RWPE2 (cell line): ENCODE measurements around the gene KLC1.

Experiments used
- ATAC-seq: fragments of 200-7000 bp; cut with Tn5 transposase; 3 replicates; pipeline ENCODE4 v1.9.1; 2021; ENCODE audit warnings: low read depth
- DNase-seq: peaks from one replicate; pipeline ENCODE4 v3.0.0-alpha.2; 2020; ENCODE audit warnings: low spot score
- H3K27ac ChIP-seq: fragments of 450-650 bp; 2 replicates; pipeline ENCODE4 v1.5.1; 2017; ENCODE audit warnings: mild to moderate bottlenecking; ENCODE audit not compliant: poor library complexity, severe bottlenecking
- H3K27me3 ChIP-seq: fragments of 250-450 bp; sonication (Bioruptor Pico); 2 replicates; pipeline ENCODE4 v1.5.1; 2021; ENCODE audit warnings: mild to moderate bottlenecking, moderate library complexity; ENCODE audit not compliant: insufficient read depth, poor library complexity, severe bottlenecking
- H3K36me3 ChIP-seq: fragments of 250-450 bp; sonication (Bioruptor Pico); 2 replicates; pipeline ENCODE4 v1.5.1; 2020; ENCODE audit warnings: low read depth, mild to moderate bottlenecking, moderate library complexity
- H3K4me1 ChIP-seq: fragments of 250-450 bp; sonication (Bioruptor Pico); 2 replicates; pipeline ENCODE4 v1.5.1; 2021; ENCODE audit warnings: mild to moderate bottlenecking, moderate library complexity; ENCODE audit not compliant: insufficient read depth, poor library complexity, severe bottlenecking
- H3K4me3 ChIP-seq: fragments of 250-450 bp; sonication (Bioruptor Pico); 2 replicates; pipeline ENCODE4 v1.5.1; 2021; ENCODE audit warnings: mild to moderate bottlenecking, moderate library complexity; ENCODE audit not compliant: severe bottlenecking
- H3K9me3 ChIP-seq: fragments of 250-450 bp; sonication (Bioruptor Pico); 2 replicates; pipeline ENCODE4 v1.5.1; 2021; ENCODE audit warnings: mild to moderate bottlenecking, moderate library complexity; ENCODE audit not compliant: severe bottlenecking
- TF ChIP-seq, protein P1 (sequence below): fragments of 450-650 bp; IDR thresholded peaks from one replicate; pipeline ENCODE4 v1.5.1; 2017; ENCODE audit warnings: mild to moderate bottlenecking, moderate library complexity; ENCODE audit not compliant: poor library complexity, severe bottlenecking

The KLC1 gene

DNA sequence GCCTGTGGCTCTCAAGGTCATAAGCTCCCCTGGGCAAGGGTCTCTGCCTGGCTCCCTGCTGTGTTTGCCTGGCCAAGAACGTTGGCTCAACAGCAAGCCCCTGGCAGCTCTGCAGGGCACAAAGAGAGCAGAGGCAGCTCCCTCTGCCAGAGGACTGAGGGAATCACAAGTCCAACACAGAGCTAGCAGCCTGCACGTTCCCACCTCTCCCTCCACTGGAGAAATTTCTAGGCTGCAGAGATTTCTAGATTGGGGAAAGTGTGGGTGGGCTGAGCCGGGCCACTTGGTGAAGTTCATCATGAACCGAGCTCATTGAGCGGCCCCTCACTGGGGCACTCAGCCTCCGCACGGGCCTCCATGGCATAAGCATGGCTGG, 106.4 kb downstream of the KLC1 start:
- H3K9me3 ChIP-seq, result no peaks in the 10 kb centered on the region
- H3K27me3 ChIP-seq, result no peaks in the 10 kb centered on the region
- TF ChIP-seq, protein P1, sequence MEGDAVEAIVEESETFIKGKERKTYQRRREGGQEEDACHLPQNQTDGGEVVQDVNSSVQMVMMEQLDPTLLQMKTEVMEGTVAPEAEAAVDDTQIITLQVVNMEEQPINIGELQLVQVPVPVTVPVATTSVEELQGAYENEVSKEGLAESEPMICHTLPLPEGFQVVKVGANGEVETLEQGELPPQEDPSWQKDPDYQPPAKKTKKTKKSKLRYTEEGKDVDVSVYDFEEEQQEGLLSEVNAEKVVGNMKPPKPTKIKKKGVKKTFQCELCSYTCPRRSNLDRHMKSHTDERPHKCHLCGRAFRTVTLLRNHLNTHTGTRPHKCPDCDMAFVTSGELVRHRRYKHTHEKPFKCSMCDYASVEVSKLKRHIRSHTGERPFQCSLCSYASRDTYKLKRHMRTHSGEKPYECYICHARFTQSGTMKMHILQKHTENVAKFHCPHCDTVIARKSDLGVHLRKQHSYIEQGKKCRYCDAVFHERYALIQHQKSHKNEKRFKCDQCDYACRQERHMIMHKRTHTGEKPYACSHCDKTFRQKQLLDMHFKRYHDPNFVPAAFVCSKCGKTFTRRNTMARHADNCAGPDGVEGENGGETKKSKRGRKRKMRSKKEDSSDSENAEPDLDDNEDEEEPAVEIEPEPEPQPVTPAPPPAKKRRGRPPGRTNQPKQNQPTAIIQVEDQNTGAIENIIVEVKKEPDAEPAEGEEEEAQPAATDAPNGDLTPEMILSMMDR, result no peak
- H3K4me3 ChIP-seq, result no peak overlapping the region
- peaks cover 48% of the 10 kb centered on the region for H3K36me3 ChIP-seq
- peak; percentile 49 for DNase-seq
- ATAC-seq, result peak; percentile 20; the same call in 1 of the 3 replicates
- H3K27ac ChIP-seq, result no peak overlapping the region
- H3K4me1 ChIP-seq, result no peaks in the 10 kb centered on the region

DNA sequence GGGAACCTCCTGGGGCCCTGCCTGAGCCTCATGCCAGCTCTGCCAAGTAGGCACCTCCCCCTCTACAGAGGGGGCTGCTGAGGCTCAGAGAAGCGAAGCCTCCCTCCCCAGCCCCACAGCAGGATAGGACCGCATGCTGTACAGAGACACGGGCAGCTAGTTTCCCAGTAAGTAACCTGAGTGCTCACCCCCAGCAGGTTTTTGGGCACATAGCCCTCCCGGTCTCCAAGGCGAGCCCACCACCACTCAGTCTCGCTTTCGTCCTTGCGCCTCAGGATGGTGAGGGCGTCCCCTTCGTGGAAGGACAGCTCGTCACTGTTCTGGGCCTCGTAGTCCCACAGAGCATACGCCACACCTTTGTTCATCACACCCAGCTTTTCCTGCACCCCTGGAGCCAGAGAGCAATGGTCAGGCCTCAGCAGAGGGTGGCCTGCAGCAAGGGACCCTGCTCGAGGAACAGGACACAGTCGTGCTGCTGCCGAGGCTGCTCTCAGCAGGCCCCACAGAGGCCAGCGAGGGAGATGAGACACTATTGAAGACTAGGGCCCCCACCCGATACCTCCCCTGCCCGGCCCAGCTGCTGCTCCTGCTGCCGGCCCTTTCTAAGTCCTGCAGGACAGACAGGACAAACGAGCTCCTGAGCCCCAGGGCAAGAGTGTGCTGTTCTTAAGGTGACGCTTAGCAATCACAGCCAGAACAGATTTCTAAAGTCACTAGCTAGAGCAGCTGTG, 107.0 kb downstream of the KLC1 start:
- TF ChIP-seq, protein P1, result no peak
- H3K36me3 ChIP-seq, result peaks cover 43% of the 10 kb centered on the region
- 0 out of 3 replicates have a peak, but pooled peaks have one; percentile 3 for ATAC-seq

DNA sequence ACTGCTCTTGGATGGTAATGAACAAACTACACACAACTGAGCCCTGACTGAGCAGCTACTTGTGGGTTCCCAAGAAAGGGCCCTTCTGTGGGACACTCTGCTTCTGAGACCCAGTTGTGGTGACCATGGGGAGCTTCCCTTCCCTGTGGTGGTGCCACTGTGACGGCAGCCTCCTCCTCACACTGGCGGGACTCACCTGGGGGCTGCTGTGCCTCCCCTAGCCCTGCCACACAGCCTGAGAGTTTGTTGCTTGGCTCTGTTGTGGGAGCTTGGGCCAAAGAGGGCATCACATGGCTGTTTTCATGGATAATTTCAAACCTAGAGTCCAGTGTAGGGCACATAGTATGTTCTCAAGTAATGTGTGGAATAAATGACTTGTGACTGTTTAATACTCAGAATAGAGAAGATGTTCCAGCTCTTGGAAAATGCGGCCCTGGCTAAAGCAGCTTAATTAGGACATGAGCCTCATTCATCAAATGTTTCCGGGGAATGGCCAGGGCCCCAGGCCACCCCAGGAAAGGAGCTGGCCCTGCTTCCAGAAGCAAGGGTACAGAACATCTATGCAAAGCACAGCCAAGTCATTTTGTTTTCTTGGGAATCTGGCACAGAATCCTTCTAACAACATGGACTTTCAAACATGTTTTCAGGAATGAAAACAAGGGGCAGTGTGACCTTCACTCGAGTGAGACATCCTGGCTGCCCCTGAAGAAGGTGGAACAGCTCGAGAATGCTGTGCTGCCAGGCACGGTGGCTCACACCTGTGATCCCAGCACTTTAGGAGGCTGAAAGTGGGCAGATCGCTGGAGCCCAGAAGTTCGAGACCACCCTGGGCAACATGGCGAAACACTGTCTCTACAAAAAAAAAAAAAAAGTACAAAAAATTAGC, 107.8 kb downstream of the KLC1 start:
- no peak overlapping the region for H3K27ac ChIP-seq

More for the DNA sequence above, 107.0 kb downstream of the KLC1 start:
- H3K27ac ChIP-seq, result no peak overlapping the region
- no peaks in the 10 kb centered on the region for H3K4me1 ChIP-seq
- H3K9me3 ChIP-seq, result no peaks in the 10 kb centered on the region
- no peaks in the 10 kb centered on the region for H3K27me3 ChIP-seq
- no peak overlapping the region for H3K4me3 ChIP-seq
- DNase-seq, result peak; percentile 60

DNA sequence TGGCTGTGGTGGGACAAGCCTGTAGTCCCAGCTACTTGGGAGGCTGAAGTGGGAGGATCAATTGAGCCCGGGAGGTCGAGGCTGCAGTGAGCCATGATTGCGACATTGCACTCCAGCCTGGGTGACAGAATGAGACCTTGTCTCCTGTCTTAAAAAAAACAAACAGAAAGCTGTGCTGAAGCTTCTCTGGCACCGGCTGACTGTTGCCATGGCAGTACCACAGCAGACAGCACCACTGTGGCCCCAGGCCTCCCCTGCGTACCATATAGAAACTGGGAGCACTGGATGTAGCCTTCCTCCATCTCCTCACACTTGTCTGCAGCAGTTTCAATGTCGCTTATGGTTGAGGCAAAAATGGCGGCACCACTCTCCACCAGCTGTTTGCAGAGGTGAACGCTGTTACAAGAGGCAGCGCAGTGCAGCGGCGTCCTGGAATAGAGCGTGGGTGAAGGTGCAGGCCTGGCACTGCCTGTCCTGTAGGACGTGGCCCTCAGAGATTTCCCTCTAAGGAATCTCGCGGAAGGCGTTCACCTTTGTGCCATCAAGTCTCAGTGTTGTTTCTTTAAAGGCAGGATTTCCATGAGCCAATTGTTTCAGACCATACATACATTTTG, 108.5 kb downstream of the KLC1 start:
- Histone ChIP-seq H3K4me1 (no peaks in the 10 kb centered on the region), H3K27ac (no peak overlapping the region), H3K27me3 (no peaks in the 10 kb centered on the region), H3K9me3 (no peaks in the 10 kb centered on the region), H3K4me3 (no peak overlapping the region), H3K36me3 (peaks cover 42% of the 10 kb centered on the region)
- DNase-seq (peak; percentile 54), ATAC-seq (no peak)
- TF ChIP-seq, protein P1, result no peak

More for the DNA sequence above, 107.8 kb downstream of the KLC1 start:
- Histone ChIP-seq H3K27me3 (no peaks in the 10 kb centered on the region), H3K4me3 (no peak overlapping the region), H3K36me3 (peaks cover 41% of the 10 kb centered on the region), H3K9me3 (no peaks in the 10 kb centered on the region), H3K4me1 (no peaks in the 10 kb centered on the region)
- TF ChIP-seq, protein P1, result no peak
- ATAC-seq, result no peak
- DNase-seq, result peak; percentile 43
